NT2/D1 (cell line): Measurements from ENCODE around the gene TOMM7.

ENCODE experiments used
- SUZ12 ChIP-seq: IDR thresholded peaks from 2 replicates; pipeline ENCODE4 v1.6.1; 2011; ENCODE audit not compliant: insufficient read length, insufficient read depth; ENCODE audit errors: extremely low read depth
- YY1 ChIP-seq: IDR thresholded peaks from 2 replicates; pipeline ENCODE4 v1.6.1; 2011; ENCODE audit not compliant: insufficient read length, insufficient read depth
- ZNF274 ChIP-seq: IDR thresholded peaks from 2 replicates; pipeline ENCODE4 v1.6.1; 2011; ENCODE audit warnings: mild to moderate bottlenecking, low read depth, low read length

DNA sequence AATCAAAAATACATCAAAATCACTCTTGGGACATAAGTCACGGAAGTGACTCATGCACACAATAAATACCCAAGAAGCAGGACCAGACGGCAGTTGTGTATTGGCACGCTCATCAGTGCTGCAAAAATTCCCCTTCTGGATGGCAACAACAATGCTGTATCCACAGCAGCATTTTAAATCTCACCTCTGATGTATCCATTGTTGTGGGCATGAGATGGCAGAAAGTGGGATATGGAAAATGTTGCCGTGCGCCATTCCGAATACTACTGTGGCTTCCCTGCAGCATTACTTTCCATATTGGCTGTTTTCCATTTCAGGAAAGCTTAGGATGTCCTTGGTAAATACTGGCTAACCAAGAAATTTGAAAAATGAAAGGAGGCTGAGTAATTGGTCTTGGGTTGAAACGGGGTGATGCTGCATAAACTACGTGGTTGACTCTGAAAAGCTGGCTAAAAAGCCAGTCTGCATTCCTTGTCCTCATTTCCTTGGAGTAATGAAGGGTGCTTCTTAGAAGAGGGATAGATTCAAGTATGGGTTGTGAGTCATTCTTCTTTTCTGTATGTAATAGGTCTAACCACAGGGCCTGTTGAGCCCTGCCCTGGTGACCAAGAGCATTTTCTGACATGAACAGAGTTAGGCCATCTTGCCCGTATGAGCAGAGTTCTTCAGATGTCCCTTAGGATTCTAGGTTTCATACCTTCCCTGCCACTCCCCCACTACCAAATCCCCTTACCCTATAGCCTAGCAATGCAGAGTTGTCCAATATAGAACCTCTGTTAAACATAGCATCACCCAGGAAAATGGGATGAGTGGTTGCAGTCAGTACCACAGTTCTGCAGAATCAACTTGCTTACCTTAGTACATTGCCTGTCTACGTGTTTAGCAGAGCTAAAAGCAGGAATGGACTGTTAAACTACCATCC lies 36.3 kb upstream of the TOMM7 start:
- no peak for TF ChIP-seq ZNF274
- TF ChIP-seq SUZ12: no peak
- TF ChIP-seq YY1: no peak
